HepG2 (cell line): Measurements from ENCODE around the gene OR52B2.

ENCODE experiments used
- EP300 ChIP-seq, 3 experiments: sonication (generic) in 1 of 3; formaldehyde crosslinking in 1 of 3; IDR thresholded peaks; 2 replicates each; pipeline versions ENCODE4 v1.5.1 to v1.6.1; 2011 to 2020; ENCODE audit warnings: low read depth in 2 of 3, low read length in 2 of 3, borderline replicate concordance in 1 of 3, improper control_type of control experiment in 1 of 3, mild to moderate bottlenecking in 1 of 3, missing genetic modification reagents in 1 of 3, moderate library complexity in 1 of 3
- GATAD1 ChIP-seq: IDR thresholded peaks from 2 replicates; pipeline ENCODE4 v1.6.1; 2016; ENCODE audit warnings: missing genetic modification reagents, missing compliant biosample characterization
- HDAC2 ChIP-seq: sonication (generic); formaldehyde crosslinking; IDR thresholded peaks from 2 replicates; pipeline ENCODE4 v1.4.0; 2020; ENCODE audit warnings: missing genetic modification reagents
- MAZ ChIP-seq, 2 experiments: sonication (generic) in 1 of 2; formaldehyde crosslinking in 1 of 2; IDR thresholded peaks; 2 replicates each; pipeline versions ENCODE4 v1.5.0 to v1.6.1; 2012 to 2020; ENCODE audit warnings: low read depth in 2 of 2, mild to moderate bottlenecking in 2 of 2, borderline replicate concordance in 1 of 2, improper control_type of control experiment in 1 of 2, low read length in 1 of 2, missing genetic modification reagents in 1 of 2, moderate library complexity in 1 of 2
- POLR2A ChIP-seq, 2 experiments: IDR thresholded peaks; 2 replicates each; pipeline ENCODE4 v1.6.1; 2011; ENCODE audit warnings: low read depth in 2 of 2, low read length in 2 of 2, mild to moderate bottlenecking in 1 of 2, moderate library complexity in 1 of 2; ENCODE audit not compliant: insufficient read depth in 1 of 2
- REXO4 ChIP-seq: sonication (generic); formaldehyde crosslinking; IDR thresholded peaks from 2 replicates; pipeline ENCODE4 v1.8.0; 2022; ENCODE audit warnings: missing genetic modification reagents, mild to moderate bottlenecking, borderline replicate concordance
- TBL1XR1 ChIP-seq: fragments of 150-350 bp; IDR thresholded peaks from 2 replicates; pipeline ENCODE4 v1.6.1; 2014; ENCODE audit warnings: borderline replicate concordance, low read length; ENCODE audit not compliant: partially characterized antibody
- ZNF329 ChIP-seq: sonication (generic); formaldehyde crosslinking; IDR thresholded peaks from 2 replicates; pipeline ENCODE4 v1.9.0; 2021; ENCODE audit warnings: low read depth, mild to moderate bottlenecking, missing genetic modification reagents
- ZSCAN21 ChIP-seq: sonication (generic); formaldehyde crosslinking; IDR thresholded peaks from 2 replicates; pipeline ENCODE4 v1.8.0; 2022; ENCODE audit warnings: mild to moderate bottlenecking, missing genetic modification reagents, moderate library complexity, borderline replicate concordance
- TF ChIP-seq, protein P1 (sequence below): sonication (generic); formaldehyde crosslinking; IDR thresholded peaks from 2 replicates; pipeline ENCODE4 v1.4.0; 2020; ENCODE audit warnings: missing genetic modification reagents
- TF ChIP-seq, protein P2 (sequence below): IDR thresholded peaks from 2 replicates; pipeline ENCODE4 v1.4.0; 2020; ENCODE audit warnings: mild to moderate bottlenecking, missing genetic modification reagents
- TF ChIP-seq, protein P3 (sequence below): sonication (generic); formaldehyde crosslinking; IDR thresholded peaks from 2 replicates; pipeline ENCODE4 v1.5.0; 2020; ENCODE audit warnings: mild to moderate bottlenecking, missing genetic modification reagents, moderate library complexity
- TF ChIP-seq, protein P4 (sequence below): sonication (generic); formaldehyde crosslinking; IDR thresholded peaks from 2 replicates; pipeline ENCODE4 v1.4.0; 2020; ENCODE audit warnings: missing genetic modification reagents
- TF ChIP-seq, protein P5 (sequence below): sonication (generic); formaldehyde crosslinking; IDR thresholded peaks from 2 replicates; pipeline ENCODE4 v1.8.0; 2022; ENCODE audit warnings: missing genetic modification reagents, low read depth, mild to moderate bottlenecking, borderline replicate concordance

DNA sequence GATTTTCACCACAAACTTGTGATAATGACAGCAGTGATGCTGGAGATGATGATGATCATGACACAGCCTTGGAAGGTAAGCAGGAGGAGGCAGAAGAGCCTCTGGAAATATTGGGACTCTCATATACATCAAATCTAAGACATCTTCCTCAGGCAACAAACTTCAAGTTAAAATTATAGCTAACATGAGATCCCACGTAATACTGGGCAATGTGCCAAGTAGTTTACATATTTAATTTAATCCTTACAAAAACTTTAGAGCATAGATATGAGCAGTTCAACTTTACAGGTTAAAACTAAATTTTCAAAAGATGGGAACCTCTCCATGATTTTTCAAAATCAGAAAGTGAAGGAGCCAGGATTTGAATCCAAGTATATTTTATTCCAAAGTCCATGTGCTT lies 19.0 kb downstream of the OR52B2 start:
- TF ChIP-seq, protein P1, sequence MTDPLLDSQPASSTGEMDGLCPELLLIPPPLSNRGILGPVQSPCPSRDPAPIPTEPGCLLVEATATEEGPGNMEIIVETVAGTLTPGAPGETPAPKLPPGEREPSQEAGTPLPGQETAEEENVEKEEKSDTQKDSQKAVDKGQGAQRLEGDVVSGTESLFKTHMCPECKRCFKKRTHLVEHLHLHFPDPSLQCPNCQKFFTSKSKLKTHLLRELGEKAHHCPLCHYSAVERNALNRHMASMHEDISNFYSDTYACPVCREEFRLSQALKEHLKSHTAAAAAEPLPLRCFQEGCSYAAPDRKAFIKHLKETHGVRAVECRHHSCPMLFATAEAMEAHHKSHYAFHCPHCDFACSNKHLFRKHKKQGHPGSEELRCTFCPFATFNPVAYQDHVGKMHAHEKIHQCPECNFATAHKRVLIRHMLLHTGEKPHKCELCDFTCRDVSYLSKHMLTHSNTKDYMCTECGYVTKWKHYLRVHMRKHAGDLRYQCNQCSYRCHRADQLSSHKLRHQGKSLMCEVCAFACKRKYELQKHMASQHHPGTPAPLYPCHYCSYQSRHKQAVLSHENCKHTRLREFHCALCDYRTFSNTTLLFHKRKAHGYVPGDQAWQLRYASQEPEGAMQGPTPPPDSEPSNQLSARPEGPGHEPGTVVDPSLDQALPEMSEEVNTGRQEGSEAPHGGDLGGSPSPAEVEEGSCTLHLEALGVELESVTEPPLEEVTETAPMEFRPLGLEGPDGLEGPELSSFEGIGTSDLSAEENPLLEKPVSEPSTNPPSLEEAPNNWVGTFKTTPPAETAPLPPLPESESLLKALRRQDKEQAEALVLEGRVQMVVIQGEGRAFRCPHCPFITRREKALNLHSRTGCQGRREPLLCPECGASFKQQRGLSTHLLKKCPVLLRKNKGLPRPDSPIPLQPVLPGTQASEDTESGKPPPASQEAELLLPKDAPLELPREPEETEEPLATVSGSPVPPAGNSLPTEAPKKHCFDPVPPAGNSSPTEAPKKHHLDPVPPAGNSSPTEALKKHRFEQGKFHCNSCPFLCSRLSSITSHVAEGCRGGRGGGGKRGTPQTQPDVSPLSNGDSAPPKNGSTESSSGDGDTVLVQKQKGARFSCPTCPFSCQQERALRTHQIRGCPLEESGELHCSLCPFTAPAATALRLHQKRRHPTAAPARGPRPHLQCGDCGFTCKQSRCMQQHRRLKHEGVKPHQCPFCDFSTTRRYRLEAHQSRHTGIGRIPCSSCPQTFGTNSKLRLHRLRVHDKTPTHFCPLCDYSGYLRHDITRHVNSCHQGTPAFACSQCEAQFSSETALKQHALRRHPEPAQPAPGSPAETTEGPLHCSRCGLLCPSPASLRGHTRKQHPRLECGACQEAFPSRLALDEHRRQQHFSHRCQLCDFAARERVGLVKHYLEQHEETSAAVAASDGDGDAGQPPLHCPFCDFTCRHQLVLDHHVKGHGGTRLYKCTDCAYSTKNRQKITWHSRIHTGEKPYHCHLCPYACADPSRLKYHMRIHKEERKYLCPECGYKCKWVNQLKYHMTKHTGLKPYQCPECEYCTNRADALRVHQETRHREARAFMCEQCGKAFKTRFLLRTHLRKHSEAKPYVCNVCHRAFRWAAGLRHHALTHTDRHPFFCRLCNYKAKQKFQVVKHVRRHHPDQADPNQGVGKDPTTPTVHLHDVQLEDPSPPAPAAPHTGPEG (CRISPR knock-in tag): no peak
- TF ChIP-seq, protein P2, sequence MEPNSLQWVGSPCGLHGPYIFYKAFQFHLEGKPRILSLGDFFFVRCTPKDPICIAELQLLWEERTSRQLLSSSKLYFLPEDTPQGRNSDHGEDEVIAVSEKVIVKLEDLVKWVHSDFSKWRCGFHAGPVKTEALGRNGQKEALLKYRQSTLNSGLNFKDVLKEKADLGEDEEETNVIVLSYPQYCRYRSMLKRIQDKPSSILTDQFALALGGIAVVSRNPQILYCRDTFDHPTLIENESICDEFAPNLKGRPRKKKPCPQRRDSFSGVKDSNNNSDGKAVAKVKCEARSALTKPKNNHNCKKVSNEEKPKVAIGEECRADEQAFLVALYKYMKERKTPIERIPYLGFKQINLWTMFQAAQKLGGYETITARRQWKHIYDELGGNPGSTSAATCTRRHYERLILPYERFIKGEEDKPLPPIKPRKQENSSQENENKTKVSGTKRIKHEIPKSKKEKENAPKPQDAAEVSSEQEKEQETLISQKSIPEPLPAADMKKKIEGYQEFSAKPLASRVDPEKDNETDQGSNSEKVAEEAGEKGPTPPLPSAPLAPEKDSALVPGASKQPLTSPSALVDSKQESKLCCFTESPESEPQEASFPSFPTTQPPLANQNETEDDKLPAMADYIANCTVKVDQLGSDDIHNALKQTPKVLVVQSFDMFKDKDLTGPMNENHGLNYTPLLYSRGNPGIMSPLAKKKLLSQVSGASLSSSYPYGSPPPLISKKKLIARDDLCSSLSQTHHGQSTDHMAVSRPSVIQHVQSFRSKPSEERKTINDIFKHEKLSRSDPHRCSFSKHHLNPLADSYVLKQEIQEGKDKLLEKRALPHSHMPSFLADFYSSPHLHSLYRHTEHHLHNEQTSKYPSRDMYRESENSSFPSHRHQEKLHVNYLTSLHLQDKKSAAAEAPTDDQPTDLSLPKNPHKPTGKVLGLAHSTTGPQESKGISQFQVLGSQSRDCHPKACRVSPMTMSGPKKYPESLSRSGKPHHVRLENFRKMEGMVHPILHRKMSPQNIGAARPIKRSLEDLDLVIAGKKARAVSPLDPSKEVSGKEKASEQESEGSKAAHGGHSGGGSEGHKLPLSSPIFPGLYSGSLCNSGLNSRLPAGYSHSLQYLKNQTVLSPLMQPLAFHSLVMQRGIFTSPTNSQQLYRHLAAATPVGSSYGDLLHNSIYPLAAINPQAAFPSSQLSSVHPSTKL (CRISPR knock-in tag): no peak
- TF ChIP-seq GATAD1 (CRISPR knock-in tag): no peak
- no peak for TF ChIP-seq HDAC2 (CRISPR knock-in tag)
- no peak for TF ChIP-seq ZNF329 (CRISPR knock-in tag)
- no peak for TF ChIP-seq REXO4 (CRISPR knock-in tag)
- TF ChIP-seq, protein P3, sequence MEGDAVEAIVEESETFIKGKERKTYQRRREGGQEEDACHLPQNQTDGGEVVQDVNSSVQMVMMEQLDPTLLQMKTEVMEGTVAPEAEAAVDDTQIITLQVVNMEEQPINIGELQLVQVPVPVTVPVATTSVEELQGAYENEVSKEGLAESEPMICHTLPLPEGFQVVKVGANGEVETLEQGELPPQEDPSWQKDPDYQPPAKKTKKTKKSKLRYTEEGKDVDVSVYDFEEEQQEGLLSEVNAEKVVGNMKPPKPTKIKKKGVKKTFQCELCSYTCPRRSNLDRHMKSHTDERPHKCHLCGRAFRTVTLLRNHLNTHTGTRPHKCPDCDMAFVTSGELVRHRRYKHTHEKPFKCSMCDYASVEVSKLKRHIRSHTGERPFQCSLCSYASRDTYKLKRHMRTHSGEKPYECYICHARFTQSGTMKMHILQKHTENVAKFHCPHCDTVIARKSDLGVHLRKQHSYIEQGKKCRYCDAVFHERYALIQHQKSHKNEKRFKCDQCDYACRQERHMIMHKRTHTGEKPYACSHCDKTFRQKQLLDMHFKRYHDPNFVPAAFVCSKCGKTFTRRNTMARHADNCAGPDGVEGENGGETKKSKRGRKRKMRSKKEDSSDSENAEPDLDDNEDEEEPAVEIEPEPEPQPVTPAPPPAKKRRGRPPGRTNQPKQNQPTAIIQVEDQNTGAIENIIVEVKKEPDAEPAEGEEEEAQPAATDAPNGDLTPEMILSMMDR: no peak
- no peak for TF ChIP-seq ZSCAN21 (CRISPR knock-in tag)
- TF ChIP-seq, protein P4, sequence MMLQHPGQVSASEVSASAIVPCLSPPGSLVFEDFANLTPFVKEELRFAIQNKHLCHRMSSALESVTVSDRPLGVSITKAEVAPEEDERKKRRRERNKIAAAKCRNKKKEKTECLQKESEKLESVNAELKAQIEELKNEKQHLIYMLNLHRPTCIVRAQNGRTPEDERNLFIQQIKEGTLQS (CRISPR knock-in tag): no peak
- TF ChIP-seq TBL1XR1: no peak
- TF ChIP-seq, protein P5, sequence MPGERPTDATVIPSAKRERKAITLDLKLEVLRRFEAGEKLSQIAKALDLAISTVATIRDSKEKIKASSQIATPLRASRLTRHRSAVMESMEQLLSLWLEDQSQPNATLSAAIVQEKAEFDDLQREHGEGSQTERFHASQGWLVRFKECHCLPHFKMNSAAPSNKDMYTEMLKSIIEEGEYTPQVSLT: no peak
- no peak for TF ChIP-seq EP300 (IDR thresholded peaks at IDR 0.05; ENCODE audit: low read depth in 2 of 2, low read length in 2 of 2)
- no peak for TF ChIP-seq EP300 (CRISPR knock-in tag; IDR thresholded peaks at IDR 0.05; ENCODE audit: borderline replicate concordance)
- no peak for TF ChIP-seq POLR2A (IDR thresholded peaks at IDR 0.05; ENCODE audit: insufficient read depth in 1 of 2, low read depth in 2 of 2, low read length in 2 of 2)
- no peak for TF ChIP-seq MAZ (IDR thresholded peaks at IDR 0.05; ENCODE audit: borderline replicate concordance, low read depth, low read length)
- no peak for TF ChIP-seq MAZ (CRISPR knock-in tag; IDR thresholded peaks at IDR 0.05; ENCODE audit: low read depth)
